ENCODE measurements around the gene TXNDC9.
"Not testable (repeated sequence)": the region's sequence is repeated elsewhere in the genome, so short reads cannot be mapped to it uniquely, and the experiment has no call there.

The TXNDC9 gene

DNA sequence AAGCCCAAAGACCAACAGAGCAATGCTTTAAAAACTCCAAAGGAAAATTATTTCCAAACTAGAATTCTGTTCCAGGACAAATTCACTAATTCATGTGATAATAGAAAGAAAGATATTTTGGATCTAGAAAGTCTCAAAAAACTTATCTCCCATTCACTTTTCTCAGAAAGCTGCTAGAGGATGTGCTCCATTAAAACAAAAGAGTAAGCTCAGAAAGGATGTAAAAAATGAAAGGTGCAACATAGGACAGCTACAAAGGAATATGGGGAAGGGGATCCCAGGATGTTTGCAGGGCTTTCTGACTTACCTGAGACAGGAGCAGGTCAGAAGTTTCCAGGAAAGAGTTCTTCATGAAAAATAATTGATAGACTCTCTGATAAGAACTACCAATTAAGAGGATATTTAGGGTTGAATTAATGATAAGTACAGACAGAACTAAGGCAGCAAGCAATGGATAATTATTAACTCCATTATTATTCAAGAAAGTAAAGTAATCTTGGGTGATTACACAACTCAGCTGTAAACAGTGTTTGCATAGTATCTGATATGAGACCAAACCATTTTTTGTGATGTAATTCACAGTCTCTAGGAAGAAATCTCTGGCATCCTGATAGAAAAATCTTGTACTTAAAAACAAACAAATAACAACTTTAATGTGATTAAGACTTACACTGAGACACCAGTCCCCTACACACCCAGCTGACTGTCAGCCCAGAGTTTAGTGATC is 56.0 kb downstream of the TXNDC9 start:
- no peak for DNase-seq (ENCODE audit: low spot score)
- TF ChIP-seq, protein P1, sequence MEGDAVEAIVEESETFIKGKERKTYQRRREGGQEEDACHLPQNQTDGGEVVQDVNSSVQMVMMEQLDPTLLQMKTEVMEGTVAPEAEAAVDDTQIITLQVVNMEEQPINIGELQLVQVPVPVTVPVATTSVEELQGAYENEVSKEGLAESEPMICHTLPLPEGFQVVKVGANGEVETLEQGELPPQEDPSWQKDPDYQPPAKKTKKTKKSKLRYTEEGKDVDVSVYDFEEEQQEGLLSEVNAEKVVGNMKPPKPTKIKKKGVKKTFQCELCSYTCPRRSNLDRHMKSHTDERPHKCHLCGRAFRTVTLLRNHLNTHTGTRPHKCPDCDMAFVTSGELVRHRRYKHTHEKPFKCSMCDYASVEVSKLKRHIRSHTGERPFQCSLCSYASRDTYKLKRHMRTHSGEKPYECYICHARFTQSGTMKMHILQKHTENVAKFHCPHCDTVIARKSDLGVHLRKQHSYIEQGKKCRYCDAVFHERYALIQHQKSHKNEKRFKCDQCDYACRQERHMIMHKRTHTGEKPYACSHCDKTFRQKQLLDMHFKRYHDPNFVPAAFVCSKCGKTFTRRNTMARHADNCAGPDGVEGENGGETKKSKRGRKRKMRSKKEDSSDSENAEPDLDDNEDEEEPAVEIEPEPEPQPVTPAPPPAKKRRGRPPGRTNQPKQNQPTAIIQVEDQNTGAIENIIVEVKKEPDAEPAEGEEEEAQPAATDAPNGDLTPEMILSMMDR (IDR thresholded peaks at IDR 0.05; ENCODE audit: extremely low read depth, insufficient read depth, missing control alignments): no peak
- in situ Hi-C loops (cut with MboI; ENCODE audit: low pct_unique_long_range_greater_than_20kb, low sequenced_read_pairs, unreplicated experiment): no loop called here

DNA sequence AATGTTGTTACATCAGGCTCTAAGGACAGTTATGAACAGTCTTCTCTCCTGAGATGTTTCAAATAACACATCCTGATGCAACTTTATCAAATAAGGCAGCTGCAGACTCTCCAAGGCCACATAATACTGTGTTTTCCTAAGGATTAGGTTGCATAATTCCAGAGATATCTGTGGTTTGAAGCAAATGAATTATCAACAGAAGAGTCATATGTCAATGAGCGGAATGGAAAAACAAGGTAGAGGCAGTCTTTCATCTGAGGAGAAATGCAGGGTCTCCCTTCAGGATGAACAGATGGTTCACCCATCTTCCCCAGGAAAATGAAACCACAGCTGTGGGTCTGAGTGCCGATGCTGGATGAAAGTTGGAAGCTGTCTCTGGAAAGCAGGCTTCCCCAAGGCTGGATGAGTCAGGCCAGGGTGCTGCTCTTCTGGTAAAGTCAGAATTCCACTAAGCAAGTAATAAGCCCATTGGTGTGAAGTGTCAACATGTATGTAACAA is 57.3 kb downstream of the TXNDC9 start:
- in situ Hi-C loops (cut with MboI; ENCODE audit: low pct_unique_long_range_greater_than_20kb, low sequenced_read_pairs, unreplicated experiment): no loop called here
- TF ChIP-seq, protein P1 (IDR thresholded peaks at IDR 0.05; ENCODE audit: extremely low read depth, insufficient read depth, missing control alignments): no peak
- DNase-seq (ENCODE audit: low spot score): no peak

DNA sequence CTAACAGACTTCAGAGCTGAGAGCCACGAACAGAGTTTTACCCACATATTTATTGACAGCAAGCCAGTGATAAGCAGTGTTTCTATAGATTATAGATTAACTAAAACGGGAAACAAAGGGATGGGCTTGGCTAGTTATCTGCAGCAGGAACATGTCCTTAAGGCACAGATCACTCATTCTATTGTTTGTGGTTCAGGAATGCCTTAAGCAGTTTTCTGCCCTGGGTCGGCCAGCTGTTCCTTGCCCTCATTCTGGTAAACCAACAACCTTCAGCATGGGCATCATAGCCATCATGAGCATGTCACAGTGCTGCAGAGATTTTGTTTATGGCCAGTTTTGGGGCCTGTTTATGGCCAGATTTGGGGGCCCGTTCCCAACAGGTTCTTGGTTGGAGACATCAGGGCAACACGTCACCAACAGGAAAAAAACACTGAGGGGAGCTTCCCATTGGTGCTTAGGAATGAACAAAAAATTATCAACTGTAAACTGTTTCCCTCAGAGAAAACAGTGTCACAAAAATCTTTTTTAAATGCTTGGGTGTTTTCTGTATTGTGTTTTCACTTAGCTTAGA is 57.9 kb downstream of the TXNDC9 start:
- DNase-seq (ENCODE audit: low spot score); in situ Hi-C loops (cut with MboI; ENCODE audit: low pct_unique_long_range_greater_than_20kb, low sequenced_read_pairs, unreplicated experiment): not testable (repeated sequence)

DNA sequence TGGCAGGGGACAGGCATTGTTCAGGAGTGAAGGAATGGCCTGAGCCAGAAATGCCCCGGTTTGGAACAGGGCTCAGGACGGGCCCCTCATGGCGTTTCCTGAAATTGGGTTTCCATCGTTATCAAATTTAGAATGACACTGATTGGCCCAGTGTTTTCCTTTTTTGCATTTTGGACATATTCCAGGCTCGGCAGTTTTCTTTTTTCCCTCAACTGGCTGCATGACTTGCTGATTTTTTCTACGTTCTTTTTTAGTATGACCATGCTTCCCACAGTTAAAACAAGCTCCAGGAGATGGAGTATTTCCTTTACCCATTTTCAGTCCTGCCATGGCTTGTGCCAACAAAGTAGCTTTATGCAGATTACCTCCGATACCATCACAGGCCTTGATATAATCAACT is 60.3 kb downstream of the TXNDC9 start:
- no peak for DNase-seq (ENCODE audit: low spot score)
- in situ Hi-C loops (cut with MboI; ENCODE audit: low pct_unique_long_range_greater_than_20kb, low sequenced_read_pairs, unreplicated experiment): no loop called here
- TF ChIP-seq, protein P1 (IDR thresholded peaks at IDR 0.05; ENCODE audit: extremely low read depth, insufficient read depth, missing control alignments): no peak
